GM23338 (cell line): Measurements from ENCODE around the gene SOAT2. TPM values are rescaled to one million over a fixed set of nuclear protein-coding genes. Genes with fewer than 3 reads are reported as not detected.

Experiments
- ATAC-seq: fragments of 200-7000 bp; cut with Tn5 transposase; 3 replicates; pipeline ENCODE4 v1.9.1; 2020
- DNase-seq: peaks from one replicate; pipeline ENCODE4 v3.0.0-alpha.2; 2015; ENCODE audit warnings: low spot score
- H2AFZ ChIP-seq: fragments of 200-600 bp; sonication (generic); 2 replicates; pipeline ENCODE4 v1.8.0; 2016; ENCODE audit warnings: antibody characterized with exemption, mild to moderate bottlenecking, moderate library complexity
- H3F3A ChIP-seq: fragments of 200-600 bp; sonication (generic); replicated peaks from 2 replicates; pipeline ENCODE4 v1.8.0; 2017; ENCODE audit warnings: antibody characterized with exemption, mixed run types, low read depth
- H3K27ac ChIP-seq: fragments of 200-600 bp; sonication (generic); 2 replicates; pipeline ENCODE4 v1.6.1; 2016; ENCODE audit warnings: low read depth
- H3K27me3 ChIP-seq: fragments of 200-600 bp; sonication (generic); 2 replicates; pipeline ENCODE4 v1.8.0; 2016; ENCODE audit warnings: mild to moderate bottlenecking, mixed run types, moderate library complexity; ENCODE audit not compliant: insufficient read depth
- H3K36me3 ChIP-seq: fragments of 200-600 bp; sonication (generic); 2 replicates; pipeline ENCODE4 v1.8.0; 2016; ENCODE audit warnings: mild to moderate bottlenecking; ENCODE audit not compliant: insufficient read depth
- H3K4me1 ChIP-seq: fragments of 200-600 bp; sonication (generic); 2 replicates; pipeline ENCODE4 v1.8.0; 2016; ENCODE audit warnings: mild to moderate bottlenecking, moderate library complexity; ENCODE audit not compliant: insufficient read depth
- H3K4me2 ChIP-seq: fragments of 200-600 bp; sonication (generic); 2 replicates; pipeline ENCODE4 v1.7.1; 2017; ENCODE audit warnings: mixed run types
- H3K4me3 ChIP-seq: fragments of 200-600 bp; sonication (generic); 2 replicates; pipeline ENCODE4 v1.6.1; 2016; ENCODE audit warnings: mixed run types
- H3K79me2 ChIP-seq: fragments of 200-600 bp; sonication (generic); replicated peaks from 2 replicates; pipeline ENCODE4 v1.8.0; 2017; ENCODE audit warnings: mild to moderate bottlenecking; ENCODE audit not compliant: insufficient read depth
- H3K9me2 ChIP-seq: fragments of 200-600 bp; sonication (generic); 2 replicates; pipeline ENCODE4 v1.8.0; 2017; ENCODE audit not compliant: insufficient read depth
- H4K20me1 ChIP-seq: fragments of 200-600 bp; sonication (generic); replicated peaks from 2 replicates; pipeline ENCODE4 v1.8.0; 2017; ENCODE audit warnings: mild to moderate bottlenecking; ENCODE audit not compliant: insufficient read depth
- H3K27ac Mint-ChIP-seq: 2 replicates; pipeline ENCODE4 v1.8.0; 2020; ENCODE audit warnings: inconsistent platforms, mild to moderate bottlenecking, moderate library complexity, mixed read lengths
- H3K27me3 Mint-ChIP-seq: 3 replicates; pipeline ENCODE4 v1.8.0; 2022; ENCODE audit warnings: low read depth, mild to moderate bottlenecking, moderate library complexity, mixed read lengths, inconsistent platforms; ENCODE audit not compliant: insufficient read depth, poor library complexity
- H3K36me3 Mint-ChIP-seq: 3 replicates; pipeline ENCODE4 v1.8.0; 2021; ENCODE audit warnings: low read depth, mild to moderate bottlenecking, inconsistent platforms, moderate library complexity, mixed read lengths
- H3K4me1 Mint-ChIP-seq: 3 replicates; pipeline ENCODE4 v1.8.0; 2020; ENCODE audit warnings: mild to moderate bottlenecking, inconsistent platforms, mixed read lengths
- H3K4me3 Mint-ChIP-seq: 3 replicates; pipeline ENCODE4 v1.8.0; 2021; ENCODE audit warnings: moderate library complexity, mild to moderate bottlenecking, inconsistent platforms, mixed read lengths
- H3K9me3 Mint-ChIP-seq: 3 replicates; pipeline ENCODE4 v1.8.0; 2020; ENCODE audit warnings: moderate library complexity, mild to moderate bottlenecking, inconsistent platforms, mixed read lengths
- REST ChIP-seq: IDR thresholded peaks from one replicate; pipeline ENCODE4 v1.6.1; 2018; ENCODE audit warnings: antibody characterized with exemption; ENCODE audit not compliant: unreplicated experiment
- ZNF331 ChIP-seq: fragments of 250-450 bp; sonication (Bioruptor Pico); IDR thresholded peaks from 2 replicates; pipeline ENCODE4 v1.5.0; 2020; ENCODE audit warnings: low read depth, mild to moderate bottlenecking, moderate library complexity
- ZNF462 ChIP-seq: fragments of 250-450 bp; sonication (Bioruptor Pico); IDR thresholded peaks from 2 replicates; pipeline ENCODE4 v1.5.0; 2020; ENCODE audit warnings: mild to moderate bottlenecking, moderate library complexity
- polyA plus RNA-seq: library from polyadenylated mRNA; unstranded; fragments of >200 nt; fragmentation: Nextera tagmentation; extraction: Ambion mirVana; gene quantifications from 2 replicates; pipeline ENCODE4 v1.2.1, GENCODE V29; 2016
- total RNA-seq: library from RNA; depleted of rRNA; stranded (reverse); fragments of >200 nt; shearing (Covaris generic); gene quantifications from 2 replicates; pipeline ENCODE4 v1.2.3, GENCODE V29; 2014
- TF ChIP-seq, protein P1 (sequence below): IDR thresholded peaks from 2 replicates; pipeline ENCODE4 v1.6.1; 2016; ENCODE audit warnings: antibody characterized with exemption

Gene SOAT2
- total and polyA plus RNA-seq, 2 experiments from 2014 or later, result not detected

- no peaks in the 10 kb centered on the region; the same call in 2 of the 3 replicates for H3K36me3 Mint-ChIP-seq
- no peaks in the 10 kb centered on the region for H3K9me3 Mint-ChIP-seq
- TF ChIP-seq, protein P1, sequence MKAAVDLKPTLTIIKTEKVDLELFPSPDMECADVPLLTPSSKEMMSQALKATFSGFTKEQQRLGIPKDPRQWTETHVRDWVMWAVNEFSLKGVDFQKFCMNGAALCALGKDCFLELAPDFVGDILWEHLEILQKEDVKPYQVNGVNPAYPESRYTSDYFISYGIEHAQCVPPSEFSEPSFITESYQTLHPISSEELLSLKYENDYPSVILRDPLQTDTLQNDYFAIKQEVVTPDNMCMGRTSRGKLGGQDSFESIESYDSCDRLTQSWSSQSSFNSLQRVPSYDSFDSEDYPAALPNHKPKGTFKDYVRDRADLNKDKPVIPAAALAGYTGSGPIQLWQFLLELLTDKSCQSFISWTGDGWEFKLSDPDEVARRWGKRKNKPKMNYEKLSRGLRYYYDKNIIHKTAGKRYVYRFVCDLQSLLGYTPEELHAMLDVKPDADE, result no peak
- no peak for TF ChIP-seq ZNF331 (CRISPR knock-in tag)
- no peak for TF ChIP-seq REST
- no peak for TF ChIP-seq ZNF462 (CRISPR knock-in tag)
- Histone ChIP-seq H3K79me2 (no peaks in the 10 kb centered on the region), H3K27ac (no peak overlapping the region), H3F3A (peaks cover 20% of the 10 kb centered on the region), H3K27me3 (peaks cover 22% of the 10 kb centered on the region), H4K20me1 (no peaks in the 10 kb centered on the region), H3K4me1 (peaks cover 20% of the 10 kb centered on the region), H3K36me3 (no peaks in the 10 kb centered on the region), H3K4me3 (no peak overlapping the region), H3K4me2 (no peak overlapping the region), H2AFZ (no peak overlapping the region), H3K9me2 (no peaks in the 10 kb centered on the region)
- H3K27me3 Mint-ChIP-seq, result peaks cover 24% of the 10 kb centered on the region
- H3K4me3 Mint-ChIP-seq, result no peak overlapping the region
- H3K4me1 Mint-ChIP-seq, result peaks cover 36% of the 10 kb centered on the region
- H3K27ac Mint-ChIP-seq, result no peak overlapping the region
- ATAC-seq (no peak), DNase-seq (no peak)
Measured at GRCh38 chr12:53100466-53101151, 2.7 kb upstream of the SOAT2 start.
